H9 (cell line): Measurements from ENCODE around the gene MYRIP. TPM values are rescaled to one million over a fixed set of nuclear protein-coding genes. Genes with fewer than 3 reads are reported as not detected.
A peak's percentile ranks its signal among the peaks of the same experiment; 100 is the strongest.

Experiments
- DNase-seq: peaks from one replicate; pipeline ENCODE4 v3.0.0-alpha.2; 2017
- H2AFZ ChIP-seq: one replicate; pipeline ENCODE4 v1.6.1; 2013; ENCODE audit warnings: mild to moderate bottlenecking, low read length, control low read depth, moderate library complexity
- H2AK5ac ChIP-seq: 2 replicates; pipeline ENCODE4 v1.6.1; 2013; ENCODE audit warnings: low read length, control low read depth, mixed read lengths; ENCODE audit not compliant: insufficient read length
- H2BK120ac ChIP-seq: one replicate; pipeline ENCODE4 v1.6.1; 2013; ENCODE audit warnings: low read depth, mild to moderate bottlenecking, low read length, control low read depth, inconsistent platforms; ENCODE audit not compliant: poor library complexity, severe bottlenecking
- H2BK12ac ChIP-seq: 2 replicates; pipeline ENCODE4 v1.6.1; 2013; ENCODE audit warnings: low read length, control low read depth, mixed read lengths, low read depth; ENCODE audit not compliant: insufficient read length
- H2BK15ac ChIP-seq: 2 replicates; pipeline ENCODE4 v1.6.1; 2013; ENCODE audit warnings: low read depth, low read length, control low read depth
- H2BK20ac ChIP-seq: one replicate; pipeline ENCODE4 v1.6.1; 2013; ENCODE audit warnings: low read depth, mild to moderate bottlenecking, low read length, control low read depth, inconsistent platforms; ENCODE audit not compliant: poor library complexity, severe bottlenecking
- H2BK5ac ChIP-seq: 2 replicates; pipeline ENCODE4 v1.6.1; 2013; ENCODE audit warnings: low read length, control low read depth, mixed read lengths; ENCODE audit not compliant: insufficient read length
- H3K14ac ChIP-seq: 2 replicates; pipeline ENCODE4 v1.6.1; 2013; ENCODE audit warnings: low read length, control low read depth; ENCODE audit not compliant: insufficient read depth
- H3K18ac ChIP-seq: 2 replicates; pipeline ENCODE4 v1.6.1; 2013; ENCODE audit warnings: low read depth, mild to moderate bottlenecking, mixed read lengths, low read length, control low read depth; ENCODE audit not compliant: insufficient read length
- H3K23ac ChIP-seq: 2 replicates; pipeline ENCODE4 v1.6.1; 2013; ENCODE audit warnings: low read length, control low read depth, mixed read lengths, low read depth; ENCODE audit not compliant: insufficient read length
- H3K23me2 ChIP-seq: 2 replicates; pipeline ENCODE4 v1.6.1; 2013; ENCODE audit warnings: low read depth, mild to moderate bottlenecking, mixed read lengths, low read length, control low read depth; ENCODE audit not compliant: insufficient read length, poor library complexity, severe bottlenecking
- H3K27ac ChIP-seq: 2 replicates; pipeline ENCODE4 v1.5.1; 2013; ENCODE audit warnings: low read length, control low read depth, mixed read lengths, low read depth; ENCODE audit not compliant: insufficient read length
- H3K27me3 ChIP-seq: 2 replicates; pipeline ENCODE4 v1.6.1; 2013; ENCODE audit warnings: low read length, control low read depth, inconsistent platforms; ENCODE audit not compliant: insufficient read depth
- H3K4ac ChIP-seq: 2 replicates; pipeline ENCODE4 v1.6.1; 2013; ENCODE audit warnings: low read depth, mild to moderate bottlenecking, control low read depth, inconsistent platforms, low read length, moderate library complexity
- H3K4me1 ChIP-seq: 2 replicates; pipeline ENCODE4 v1.6.1; 2013; ENCODE audit warnings: low read length, control low read depth, inconsistent platforms; ENCODE audit not compliant: insufficient read depth
- H3K4me2 ChIP-seq: 2 replicates; pipeline ENCODE4 v1.6.1; 2013; ENCODE audit warnings: low read length, control low read depth, mixed read lengths; ENCODE audit not compliant: insufficient read length, insufficient read depth
- H3K56ac ChIP-seq: 2 replicates; pipeline ENCODE4 v1.6.1; 2013; ENCODE audit warnings: low read depth, mild to moderate bottlenecking, mixed read lengths, low read length, control low read depth; ENCODE audit not compliant: insufficient read length
- H3K79me1 ChIP-seq: 2 replicates; pipeline ENCODE4 v1.6.1; 2013; ENCODE audit warnings: low read depth, mild to moderate bottlenecking, moderate library complexity, low read length, control low read depth, inconsistent platforms; ENCODE audit not compliant: insufficient read depth, poor library complexity, severe bottlenecking
- H3K79me2 ChIP-seq: 2 replicates; pipeline ENCODE4 v1.6.1; 2013; ENCODE audit warnings: low read length, control low read depth, inconsistent platforms; ENCODE audit not compliant: insufficient read depth
- H3K9ac ChIP-seq: 2 replicates; pipeline ENCODE4 v1.6.1; 2013; ENCODE audit warnings: low read length, control low read depth, mixed read lengths; ENCODE audit not compliant: insufficient read length; ENCODE audit errors: extremely low read depth
- H3K9me3 ChIP-seq: one replicate; pipeline ENCODE4 v1.6.1; 2013; ENCODE audit warnings: low read depth, low read length, inconsistent platforms; ENCODE audit not compliant: control insufficient read depth
- H3T11ph ChIP-seq: one replicate; pipeline ENCODE4 v1.6.1; 2013; ENCODE audit warnings: mild to moderate bottlenecking, low read length, control low read depth, inconsistent platforms
- H4K20me1 ChIP-seq: one replicate; pipeline ENCODE4 v1.6.1; 2013; ENCODE audit not compliant: control insufficient read depth, insufficient read length, insufficient read depth
- H4K5ac ChIP-seq: 2 replicates; pipeline ENCODE4 v1.6.1; 2013; ENCODE audit warnings: low read depth, mild to moderate bottlenecking, mixed read lengths, low read length, control low read depth; ENCODE audit not compliant: insufficient read length
- H4K8ac ChIP-seq: replicated peaks from 2 replicates; pipeline ENCODE4 v1.6.1; 2013; ENCODE audit warnings: low read length, control low read depth, mixed read lengths, low read depth; ENCODE audit not compliant: insufficient read length
- H4K91ac ChIP-seq: 2 replicates; pipeline ENCODE4 v1.6.1; 2013; ENCODE audit warnings: low read depth, mild to moderate bottlenecking, moderate library complexity, mixed read lengths, low read length, control low read depth; ENCODE audit not compliant: insufficient read length
- H3K27ac Mint-ChIP-seq, 3 experiments: 2 replicates in 2 of 3; 3 replicates in 1 of 3; pipeline ENCODE4 v1.8.0; 2020 to 2021; ENCODE audit warnings: mixed read lengths in 3 of 3, mild to moderate bottlenecking in 1 of 3, moderate library complexity in 1 of 3
- H3K27me3 Mint-ChIP-seq: 2 replicates; pipeline ENCODE4 v1.8.0; 2021; ENCODE audit warnings: low read depth, mild to moderate bottlenecking, moderate library complexity, mixed read lengths
- H3K36me3 Mint-ChIP-seq, 3 experiments: 2 replicates in 2 of 3; 3 replicates in 1 of 3; pipeline ENCODE4 v1.8.0; 2020 to 2021; ENCODE audit warnings: low read depth in 3 of 3, mixed read lengths in 3 of 3; ENCODE audit not compliant: insufficient read depth in 1 of 3
- H3K4me1 Mint-ChIP-seq, 2 experiments: 2 replicates each; pipeline ENCODE4 v1.8.0; 2020; ENCODE audit warnings: mixed read lengths in 2 of 2
- H3K4me3 Mint-ChIP-seq, 2 experiments: 2 replicates in 1 of 2; 3 replicates in 1 of 2; pipeline ENCODE4 v1.8.0; 2020 to 2021; ENCODE audit warnings: mild to moderate bottlenecking in 2 of 2, mixed read lengths in 2 of 2, moderate library complexity in 1 of 2
- H3K9me3 Mint-ChIP-seq, 2 experiments: 2 replicates in 1 of 2; 3 replicates in 1 of 2; pipeline ENCODE4 v1.8.0; 2020; ENCODE audit warnings: mild to moderate bottlenecking in 2 of 2, mixed read lengths in 2 of 2, moderate library complexity in 1 of 2
- WGBS: extraction: QIAGEN DNeasy Blood & Tissue Kit; methylation state at CpG from one replicate; pipeline ENCODE4 v1.1.7; 2013; ENCODE audit warnings: missing lambda C conversion rate, low lambda C conversion rate, mixed read lengths; ENCODE audit not compliant: insufficient read length; ENCODE audit errors: extremely low coverage; 5-methylcytosine and 5-hydroxymethylcytosine counted together
- total RNA-seq: library from RNA; stranded (reverse); gene quantifications from 2 replicates; pipeline ENCODE4 v1.2.1, GENCODE V29; 2021
- TF ChIP-seq, protein P1 (sequence below): fragments of 200-600 bp; sonication (generic); conservative IDR thresholded peaks from 3 replicates; pipeline ENCODE4 v1.8.0; 2021; ENCODE audit warnings: antibody characterized with exemption, mild to moderate bottlenecking

MYRIP gene
- total RNA-seq, 1 experiment from 2014 or later: 1.8 TPM

- 0 out of 2 replicates have a peak, but pooled peaks cover 2% of the 10 kb centered on the region for H3K4me1 ChIP-seq
- H3K4me2 ChIP-seq: peak overlapping the region; percentile 11
- no peaks in the 10 kb centered on the region for H4K20me1 ChIP-seq
- H3K9ac ChIP-seq: no peak overlapping the region
- Mint-ChIP-seq H3K4me3 (peak overlapping the region in 1 of 2 experiments; percentile 51; a peak in 1 of 5 replicates), H3K4me1 (peaks cover 19 to 38% of the 10 kb centered on the region in 2 experiments), H3K27ac (peak overlapping the region; percentile 20 to 79 (median 34); a peak in 5 of 7 replicates), H3K9me3 (no peaks in the 10 kb centered on the region), H3K27me3 (no peaks in the 10 kb centered on the region; the same call in 1 of the 2 replicates), H3K36me3 (no peaks in the 10 kb centered on the region)
- H2AFZ ChIP-seq: no peak overlapping the region
- no peak overlapping the region for H4K91ac ChIP-seq
- no peak overlapping the region for H2BK15ac ChIP-seq
- no peak overlapping the region for H3K4ac ChIP-seq
- no peak overlapping the region for H2BK5ac ChIP-seq
- H2BK20ac ChIP-seq: no peak overlapping the region
- H3T11ph ChIP-seq: no peak overlapping the region
- no peak overlapping the region for H3K56ac ChIP-seq
- no peak overlapping the region for H2AK5ac ChIP-seq
- no peak overlapping the region for H3K23ac ChIP-seq
- no peaks in the 10 kb centered on the region for H3K79me2 ChIP-seq
- no peak overlapping the region for H2BK120ac ChIP-seq
- H3K9me3 ChIP-seq: no peaks in the 10 kb centered on the region
- no peak overlapping the region for H2BK12ac ChIP-seq
- TF ChIP-seq, protein P1, sequence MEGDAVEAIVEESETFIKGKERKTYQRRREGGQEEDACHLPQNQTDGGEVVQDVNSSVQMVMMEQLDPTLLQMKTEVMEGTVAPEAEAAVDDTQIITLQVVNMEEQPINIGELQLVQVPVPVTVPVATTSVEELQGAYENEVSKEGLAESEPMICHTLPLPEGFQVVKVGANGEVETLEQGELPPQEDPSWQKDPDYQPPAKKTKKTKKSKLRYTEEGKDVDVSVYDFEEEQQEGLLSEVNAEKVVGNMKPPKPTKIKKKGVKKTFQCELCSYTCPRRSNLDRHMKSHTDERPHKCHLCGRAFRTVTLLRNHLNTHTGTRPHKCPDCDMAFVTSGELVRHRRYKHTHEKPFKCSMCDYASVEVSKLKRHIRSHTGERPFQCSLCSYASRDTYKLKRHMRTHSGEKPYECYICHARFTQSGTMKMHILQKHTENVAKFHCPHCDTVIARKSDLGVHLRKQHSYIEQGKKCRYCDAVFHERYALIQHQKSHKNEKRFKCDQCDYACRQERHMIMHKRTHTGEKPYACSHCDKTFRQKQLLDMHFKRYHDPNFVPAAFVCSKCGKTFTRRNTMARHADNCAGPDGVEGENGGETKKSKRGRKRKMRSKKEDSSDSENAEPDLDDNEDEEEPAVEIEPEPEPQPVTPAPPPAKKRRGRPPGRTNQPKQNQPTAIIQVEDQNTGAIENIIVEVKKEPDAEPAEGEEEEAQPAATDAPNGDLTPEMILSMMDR: no peak
- no peaks in the 10 kb centered on the region for H3K27me3 ChIP-seq
- H3K27ac ChIP-seq: no peak overlapping the region
- H3K79me1 ChIP-seq: no peaks in the 10 kb centered on the region
- no CpG with 5 or more reads among the region's 4 CpGs for WGBS
- no peak overlapping the region for H3K18ac ChIP-seq
- no peaks in the 10 kb centered on the region for H3K23me2 ChIP-seq
- no peak overlapping the region for H3K14ac ChIP-seq
- H4K8ac ChIP-seq: no peak overlapping the region
- peak; percentile 54 for DNase-seq
- no peak overlapping the region for H4K5ac ChIP-seq
Observed at GRCh38 chr3:40292637-40293349, 483.4 kb downstream of the MYRIP start.
